ENCODE measurements around the gene LEUTX.
"Not testable (repeated sequence)": the region's sequence is repeated elsewhere in the genome, so short reads cannot be mapped to it uniquely, and the experiment has no call there.

Gene LEUTX

GRCh38 chr19:39754544-39754943, 24.1 kb upstream of the LEUTX start:
- no peak overlapping the region for H3K4me3 Mint-ChIP-seq
- H3K27me3 Mint-ChIP-seq (ENCODE audit: low read depth) = peaks cover 23% of the 10 kb centered on the region
- H3K9me3 Mint-ChIP-seq = no peaks in the 10 kb centered on the region
- H3K36me3 Mint-ChIP-seq (ENCODE audit: low read depth) = no peaks in the 10 kb centered on the region
- H3K4me1 Mint-ChIP-seq (ENCODE audit: low read depth) = no peaks in the 10 kb centered on the region
- no peak overlapping the region for H3K27ac Mint-ChIP-seq

- Mint-ChIP-seq H3K4me3 (no peak overlapping the region), H3K9me3 (no peaks in the 10 kb centered on the region), H3K27me3 (ENCODE audit: low read depth) (peaks cover 22% of the 10 kb centered on the region), H3K27ac (no peak overlapping the region), H3K4me1 (ENCODE audit: low read depth) (peaks cover 4% of the 10 kb centered on the region), H3K36me3 (ENCODE audit: low read depth) (no peaks in the 10 kb centered on the region)
These were observed 23.7 kb upstream of the LEUTX start for GRCh38 chr19:39754971-39755370.

- H3K4me3 Mint-ChIP-seq = no peak overlapping the region
- no peaks in the 10 kb centered on the region for H3K9me3 Mint-ChIP-seq
- peaks cover 5% of the 10 kb centered on the region for H3K4me1 Mint-ChIP-seq (ENCODE audit: low read depth)
- no peaks in the 10 kb centered on the region for H3K36me3 Mint-ChIP-seq (ENCODE audit: low read depth)
- H3K27me3 Mint-ChIP-seq (ENCODE audit: low read depth) = peaks cover 26% of the 10 kb centered on the region
- no peak overlapping the region for H3K27ac Mint-ChIP-seq
These were observed 19.0 kb upstream of the LEUTX start for GRCh38 chr19:39759457-39760184.

GRCh38 chr19:39761851-39762250, 16.8 kb upstream of the LEUTX start:
- peaks cover 20% of the 10 kb centered on the region for H3K27me3 Mint-ChIP-seq (ENCODE audit: low read depth)
- H3K36me3 Mint-ChIP-seq (ENCODE audit: low read depth); H3K4me1 Mint-ChIP-seq (ENCODE audit: low read depth); H3K27ac Mint-ChIP-seq; H3K9me3 Mint-ChIP-seq; H3K4me3 Mint-ChIP-seq: not testable (repeated sequence)

GRCh38 chr19:39765091-39766076, 13.3 kb upstream of the LEUTX start:
- Mint-ChIP-seq H3K27me3 (ENCODE audit: low read depth) (peaks cover 21% of the 10 kb centered on the region), H3K9me3 (peaks cover 5% of the 10 kb centered on the region), H3K36me3 (ENCODE audit: low read depth) (no peaks in the 10 kb centered on the region), H3K4me1 (ENCODE audit: low read depth) (no peaks in the 10 kb centered on the region), H3K27ac (no peak overlapping the region), H3K4me3 (no peak overlapping the region)

GRCh38 chr19:39768334-39768733, 10.3 kb upstream of the LEUTX start:
- Mint-ChIP-seq H3K27ac (no peak overlapping the region), H3K4me3 (no peak overlapping the region)

GRCh38 chr19:39768786-39769185, 9.9 kb upstream of the LEUTX start:
- Mint-ChIP-seq H3K4me1 (ENCODE audit: low read depth) (no peaks in the 10 kb centered on the region), H3K27me3 (ENCODE audit: low read depth) (peaks cover 26% of the 10 kb centered on the region), H3K9me3 (peaks cover 5% of the 10 kb centered on the region), H3K27ac (no peak overlapping the region), H3K4me3 (no peak overlapping the region), H3K36me3 (ENCODE audit: low read depth) (no peaks in the 10 kb centered on the region)

More at GRCh38 chr19:39768334-39768733, 10.3 kb upstream of the LEUTX start:
- Mint-ChIP-seq H3K4me1 (ENCODE audit: low read depth) (no peaks in the 10 kb centered on the region), H3K36me3 (ENCODE audit: low read depth) (no peaks in the 10 kb centered on the region), H3K27me3 (ENCODE audit: low read depth) (peaks cover 26% of the 10 kb centered on the region), H3K9me3 (peaks cover 5% of the 10 kb centered on the region)

- Mint-ChIP-seq H3K36me3 (ENCODE audit: low read depth) (no peaks in the 10 kb centered on the region), H3K4me3 (no peak overlapping the region), H3K4me1 (ENCODE audit: low read depth) (peaks cover 23% of the 10 kb centered on the region), H3K27me3 (ENCODE audit: low read depth) (peaks cover 35% of the 10 kb centered on the region), H3K9me3 (no peaks in the 10 kb centered on the region), H3K27ac (no peak overlapping the region)
These were observed 2.2 kb downstream of the LEUTX start for GRCh38 chr19:39780894-39781293.

- Mint-ChIP-seq H3K27me3 (ENCODE audit: low read depth) (peaks cover 16% of the 10 kb centered on the region), H3K36me3 (ENCODE audit: low read depth) (peaks cover 3% of the 10 kb centered on the region), H3K9me3 (peaks cover 11% of the 10 kb centered on the region), H3K4me1 (ENCODE audit: low read depth) (peaks cover 3% of the 10 kb centered on the region), H3K4me3 (no peak overlapping the region), H3K27ac (no peak overlapping the region)
These were observed 9.6 kb downstream of the LEUTX start for GRCh38 chr19:39788244-39788643.

GRCh38 chr19:39792999-39793546, 14.4 kb downstream of the LEUTX start:
- H3K27ac Mint-ChIP-seq = no peak overlapping the region
- H3K4me3 Mint-ChIP-seq = peak overlapping the region; percentile 81
- H3K36me3 Mint-ChIP-seq (ENCODE audit: low read depth) = peaks cover 3% of the 10 kb centered on the region
- peaks cover 14% of the 10 kb centered on the region for H3K4me1 Mint-ChIP-seq (ENCODE audit: low read depth)
- peaks cover 18% of the 10 kb centered on the region for H3K27me3 Mint-ChIP-seq (ENCODE audit: low read depth)
- peaks cover 8% of the 10 kb centered on the region for H3K9me3 Mint-ChIP-seq

- Mint-ChIP-seq H3K9me3 (no peaks in the 10 kb centered on the region), H3K27me3 (ENCODE audit: low read depth) (peaks cover 22% of the 10 kb centered on the region), H3K4me3 (no peak overlapping the region), H3K4me1 (ENCODE audit: low read depth) (peaks cover 14% of the 10 kb centered on the region), H3K27ac (no peak overlapping the region), H3K36me3 (ENCODE audit: low read depth) (no peaks in the 10 kb centered on the region)
These were observed 16.3 kb downstream of the LEUTX start for GRCh38 chr19:39795001-39795400.

- no peaks in the 10 kb centered on the region for H3K36me3 Mint-ChIP-seq (ENCODE audit: low read depth)
- H3K4me3 Mint-ChIP-seq = no peak overlapping the region
- H3K9me3 Mint-ChIP-seq = no peaks in the 10 kb centered on the region
- H3K27me3 Mint-ChIP-seq (ENCODE audit: low read depth) = peaks cover 22% of the 10 kb centered on the region
- H3K27ac Mint-ChIP-seq = no peak overlapping the region
- H3K4me1 Mint-ChIP-seq (ENCODE audit: low read depth) = peaks cover 14% of the 10 kb centered on the region
These were observed 17.4 kb downstream of the LEUTX start for GRCh38 chr19:39796000-39796498.

GRCh38 chr19:39797083-39797482, 18.4 kb downstream of the LEUTX start:
- Mint-ChIP-seq H3K36me3 (ENCODE audit: low read depth) (no peaks in the 10 kb centered on the region), H3K9me3 (no peaks in the 10 kb centered on the region), H3K4me3 (no peak overlapping the region), H3K27ac (no peak overlapping the region), H3K4me1 (ENCODE audit: low read depth) (peaks cover 14% of the 10 kb centered on the region), H3K27me3 (ENCODE audit: low read depth) (peaks cover 22% of the 10 kb centered on the region)

- H3K9me3 Mint-ChIP-seq = peaks cover 1% of the 10 kb centered on the region
- no peaks in the 10 kb centered on the region for H3K4me1 Mint-ChIP-seq (ENCODE audit: low read depth)
- H3K36me3 Mint-ChIP-seq (ENCODE audit: low read depth) = no peaks in the 10 kb centered on the region
- no peak overlapping the region for H3K4me3 Mint-ChIP-seq
- H3K27me3 Mint-ChIP-seq (ENCODE audit: low read depth) = peaks cover 16% of the 10 kb centered on the region
- H3K27ac Mint-ChIP-seq = no peak overlapping the region
These were observed 24.3 kb downstream of the LEUTX start for GRCh38 chr19:39802958-39803357.

All from T-helper 1 cell treated with Interleukin-12 subunit alpha and Interleukin-12 subunit beta and Interleukin-4 antibody, amounts not matched to agents 30 μg/mL and 1 μg/mL, for 36 hours (primary cell).